GM21737 (cell line): ENCODE data around the gene ZFP69B.
"Not testable (repeated sequence)": the region's sequence is repeated elsewhere in the genome, so short reads cannot be mapped to it uniquely, and the experiment has no call there.

Source experiments
- ATAC-seq: cut with Tn5 transposase; IDR thresholded peaks from one replicate; pipeline ENCODE4 v1.9.1; 2021; ENCODE audit warnings: mild to moderate bottlenecking, moderate library complexity; ENCODE audit not compliant: unreplicated experiment

ZFP69B gene

GRCh38 chr1:40435471-40435870, 14.8 kb upstream of the ZFP69B start:
- ATAC-seq: no peak

DNA sequence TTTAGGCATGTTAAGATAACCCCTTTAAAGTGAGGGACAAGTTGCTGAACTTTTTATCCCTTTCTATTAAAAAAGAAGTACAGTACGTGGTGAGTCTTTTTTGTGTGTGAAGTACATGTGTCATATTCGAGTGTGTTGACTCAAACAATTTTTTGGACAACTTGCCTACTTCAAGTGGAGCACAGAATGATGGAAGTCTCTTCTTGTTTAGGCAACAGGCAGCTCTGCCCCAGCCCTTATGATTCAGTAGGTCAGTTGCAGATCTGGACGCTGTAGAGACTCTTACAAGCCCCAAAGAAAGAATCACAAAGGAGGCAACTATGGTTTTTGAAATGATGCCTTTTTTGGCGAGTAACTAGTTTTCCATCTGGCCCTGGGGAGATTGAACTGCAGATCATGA, 14.4 kb upstream of the ZFP69B start:
- no peak for ATAC-seq

DNA sequence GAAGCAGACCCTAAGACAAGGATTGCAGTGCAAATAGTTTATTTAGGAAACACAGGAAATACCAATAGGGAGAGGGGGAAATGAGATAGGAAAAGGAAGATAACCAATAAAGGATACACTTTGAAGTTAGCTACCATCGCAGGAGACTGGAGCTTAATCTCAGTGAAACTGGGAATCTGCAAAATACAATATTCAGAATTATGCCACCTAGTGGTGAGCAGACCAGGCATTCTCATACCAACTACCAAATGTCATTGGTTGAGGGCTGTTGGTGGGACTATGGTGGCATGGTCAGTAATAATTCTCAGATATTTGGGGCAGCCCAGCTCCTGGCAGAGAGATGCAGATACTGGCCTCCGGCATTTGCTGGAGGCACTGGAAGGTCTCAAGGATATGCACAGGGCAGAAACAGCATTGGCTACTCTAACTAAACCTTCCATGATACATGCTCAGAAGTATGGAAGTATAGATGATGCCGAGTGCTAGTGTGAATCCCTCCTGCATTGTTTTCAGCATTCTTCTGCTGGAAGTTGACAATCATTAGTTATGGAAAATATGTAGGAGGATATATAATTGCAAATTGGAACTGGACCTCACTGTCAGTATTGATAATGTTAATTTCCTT, 11.8 kb upstream of the ZFP69B start:
- no peak for ATAC-seq

DNA sequence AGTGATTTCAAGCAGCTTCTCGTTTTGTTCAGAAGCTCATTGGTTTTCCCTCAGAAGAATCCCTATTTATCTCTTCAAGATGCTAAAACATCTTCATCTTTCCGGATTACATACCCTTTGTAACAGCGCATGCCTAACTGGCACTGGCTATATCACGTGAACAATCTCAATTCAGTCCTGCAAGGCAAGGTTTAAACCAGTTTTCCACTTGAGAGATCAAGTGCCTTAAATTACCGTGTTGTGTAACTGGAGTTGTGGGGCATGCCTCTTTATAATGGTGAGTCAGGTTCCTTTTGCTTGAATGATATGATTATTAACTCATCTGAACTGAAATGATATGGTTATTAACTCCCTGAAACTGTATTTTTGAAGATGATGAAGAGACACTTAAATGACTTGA, 11.0 kb upstream of the ZFP69B start:
- ATAC-seq: no peak

DNA sequence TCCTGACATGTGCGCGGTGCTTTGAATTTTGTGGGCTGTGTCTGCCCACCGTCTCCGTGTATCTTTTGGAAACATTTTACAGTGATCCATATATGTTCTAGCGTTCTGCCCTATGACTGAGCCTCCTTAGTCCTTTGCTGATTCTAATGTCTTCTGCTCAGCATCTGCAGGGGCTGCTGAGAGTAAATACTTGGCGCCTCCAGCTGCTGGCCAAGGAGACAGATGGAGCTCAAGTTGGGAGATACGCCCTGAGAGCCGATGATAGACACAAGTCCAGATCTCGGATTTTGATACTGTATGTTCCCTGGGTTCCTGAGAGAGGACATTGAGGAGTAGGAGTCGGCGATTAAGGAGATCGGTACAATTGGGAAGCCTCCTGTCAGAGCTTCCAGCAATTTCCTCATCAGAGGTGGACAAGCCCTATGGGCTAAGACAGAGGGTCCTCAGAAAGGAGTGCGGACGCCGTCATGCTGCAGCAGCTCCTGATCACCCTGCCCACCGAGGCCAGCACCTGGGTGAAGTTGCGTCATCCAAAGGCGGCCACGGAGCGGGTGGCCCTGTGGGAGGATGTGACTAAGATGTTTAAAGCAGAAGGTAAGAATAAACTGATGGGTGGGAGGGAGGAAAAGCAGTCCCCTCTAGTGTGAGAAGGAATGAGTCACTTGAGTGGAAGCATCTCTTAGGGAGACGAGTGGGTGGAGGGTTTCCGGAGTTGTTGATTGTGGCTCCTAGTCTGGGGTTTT, 390 bp downstream of the ZFP69B start:
- peak; percentile 28 for ATAC-seq

DNA sequence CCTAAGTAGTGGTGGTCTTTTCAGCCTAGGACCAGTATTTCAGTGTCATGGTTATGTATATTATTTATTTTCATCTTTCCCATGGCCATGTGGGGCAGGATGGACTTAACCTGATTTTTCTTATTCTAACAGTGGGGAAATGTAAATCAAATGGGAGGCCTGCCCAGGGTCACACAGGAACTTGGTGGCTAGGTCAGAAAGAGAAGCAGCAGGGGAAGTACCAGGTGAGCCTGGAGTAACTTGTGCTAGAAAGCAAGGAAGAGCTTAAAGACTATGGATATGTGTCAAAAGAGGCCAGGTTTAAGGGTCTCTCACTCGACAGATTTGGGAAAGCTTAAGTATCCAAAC, 936 bp downstream of the ZFP69B start:
- ATAC-seq: no peak

GRCh38 chr1:40454873-40455272, 4.6 kb downstream of the ZFP69B start:
- no peak for ATAC-seq

DNA sequence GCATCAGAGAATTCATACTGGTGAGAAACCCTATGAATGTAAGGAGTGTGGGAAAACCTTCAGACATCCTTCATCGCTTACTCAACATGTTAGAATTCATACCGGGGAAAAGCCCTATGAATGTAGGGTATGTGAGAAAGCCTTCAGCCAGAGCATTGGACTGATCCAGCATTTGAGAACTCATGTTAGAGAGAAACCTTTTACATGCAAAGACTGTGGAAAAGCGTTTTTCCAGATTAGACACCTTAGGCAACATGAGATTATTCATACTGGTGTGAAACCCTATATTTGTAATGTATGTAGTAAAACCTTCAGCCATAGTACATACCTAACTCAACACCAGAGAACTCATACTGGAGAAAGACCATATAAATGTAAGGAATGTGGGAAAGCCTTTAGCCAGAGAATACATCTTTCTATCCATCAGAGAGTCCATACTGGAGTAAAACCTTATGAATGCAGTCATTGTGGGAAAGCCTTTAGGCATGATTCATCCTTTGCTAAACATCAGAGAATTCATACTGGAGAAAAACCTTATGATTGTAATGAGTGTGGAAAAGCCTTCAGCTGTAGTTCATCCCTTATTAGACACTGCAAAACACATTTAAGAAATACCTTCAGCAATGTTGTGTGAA, 12.8 kb downstream of the ZFP69B start:
- no peak for ATAC-seq

GRCh38 chr1:40469327-40469726, 19.1 kb downstream of the ZFP69B start:
- ATAC-seq: no peak

DNA sequence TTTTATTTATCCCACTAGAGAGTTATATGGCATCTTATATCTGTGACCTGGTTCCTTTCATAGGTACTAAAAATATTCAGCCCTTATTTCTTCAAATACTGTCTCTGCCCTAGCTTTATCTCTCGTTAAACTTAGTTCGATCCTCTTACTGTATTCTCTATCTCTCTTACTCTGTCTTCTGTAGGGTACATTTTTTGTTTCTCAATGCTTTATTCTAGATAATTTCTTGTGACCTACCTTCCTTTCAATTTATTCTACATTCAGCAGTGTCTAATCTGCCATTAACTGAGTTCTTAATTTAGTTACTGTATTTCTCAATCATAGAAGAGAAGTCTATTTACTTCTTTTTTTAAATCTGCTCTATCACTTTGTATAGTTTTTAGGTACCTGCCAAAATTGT, 25.0 kb downstream of the ZFP69B start:
- no peak for ATAC-seq

- ATAC-seq: peak; percentile 77
Observed at GRCh38 chr1:40476924-40477677, 26.8 kb downstream of the ZFP69B start, which contains the start of gene ZFP69. Gene ZFP69 (plus strand): TSS chr1:40477290. CDS start chr1:40479362, 2,072 bp downstream.

DNA sequence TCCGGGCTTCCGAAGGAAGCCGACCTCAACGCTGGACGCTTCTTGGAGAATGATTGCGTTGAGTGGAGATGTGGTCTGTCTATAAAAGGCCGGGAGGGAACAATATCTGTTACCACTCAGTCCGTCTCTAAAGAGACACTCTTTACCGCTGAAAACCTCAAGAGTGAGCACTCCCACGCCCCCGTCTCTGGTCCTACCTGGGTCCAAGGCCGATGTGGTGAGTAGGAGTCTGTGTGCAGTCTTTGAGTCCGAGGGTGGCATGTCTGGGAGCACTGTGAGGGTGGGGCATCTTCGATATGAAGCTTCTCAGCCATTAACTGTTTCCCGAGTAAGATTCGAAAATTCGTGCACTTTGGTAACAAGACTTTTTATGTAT, 27.4 kb downstream of the ZFP69B start:
- no peak for ATAC-seq

DNA sequence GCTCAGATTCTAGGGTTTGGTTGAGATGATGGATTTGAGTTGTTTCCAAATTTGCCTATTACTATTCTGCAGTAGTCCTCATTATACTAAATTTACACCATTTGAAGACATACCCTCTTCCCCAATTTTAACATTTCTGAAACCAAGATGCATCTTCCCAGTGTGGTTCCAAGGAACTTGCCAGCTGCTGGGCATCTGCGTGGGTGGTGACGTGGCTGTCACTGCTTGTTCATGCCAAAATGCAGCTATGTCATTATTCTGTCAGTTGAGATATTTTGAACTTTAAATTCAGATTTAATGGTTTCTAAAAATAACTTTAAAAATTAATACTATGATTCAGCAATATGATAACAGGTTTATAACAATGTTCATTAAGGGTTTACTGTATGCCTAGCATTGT, 28.0 kb downstream of the ZFP69B start:
- ATAC-seq: no peak

DNA sequence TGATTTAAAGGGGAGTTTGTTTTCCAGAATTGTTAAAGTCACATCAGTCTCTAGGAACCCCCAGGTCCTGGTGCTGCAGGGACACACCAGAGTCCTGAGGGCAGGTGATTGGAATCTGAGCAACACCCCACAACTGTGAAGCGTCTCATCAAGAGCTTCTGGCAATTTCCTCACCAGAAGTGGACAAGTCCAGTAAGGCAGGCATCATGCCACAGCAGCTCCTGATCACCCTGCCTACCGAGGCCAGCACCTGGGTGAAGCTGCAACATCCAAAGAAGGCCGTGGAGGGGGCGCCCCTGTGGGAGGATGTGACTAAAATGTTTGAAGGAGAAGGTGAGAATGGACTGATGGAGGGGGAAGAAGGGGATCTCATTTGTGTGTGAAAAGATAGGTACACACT, 28.9 kb downstream of the ZFP69B start:
- no peak for ATAC-seq

DNA sequence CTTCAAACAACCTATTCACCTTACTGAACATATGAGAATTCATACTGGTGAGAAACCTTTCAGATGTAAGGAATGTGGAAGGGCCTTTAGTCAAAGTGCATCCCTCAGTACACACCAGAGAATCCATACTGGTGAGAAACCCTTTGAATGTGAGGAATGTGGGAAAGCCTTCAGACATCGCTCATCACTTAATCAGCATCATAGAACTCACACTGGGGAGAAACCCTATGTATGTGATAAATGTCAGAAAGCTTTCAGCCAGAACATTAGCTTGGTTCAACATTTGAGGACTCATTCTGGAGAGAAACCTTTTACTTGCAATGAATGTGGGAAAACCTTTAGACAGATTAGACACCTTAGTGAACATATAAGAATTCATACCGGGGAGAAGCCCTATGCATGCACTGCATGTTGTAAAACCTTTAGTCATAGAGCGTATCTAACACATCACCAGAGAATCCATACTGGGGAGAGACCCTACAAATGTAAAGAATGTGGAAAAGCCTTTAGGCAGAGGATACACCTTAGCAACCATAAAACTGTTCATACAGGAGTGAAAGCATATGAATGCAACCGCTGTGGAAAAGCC, 45.1 kb downstream of the ZFP69B start:
- no peak for ATAC-seq

DNA sequence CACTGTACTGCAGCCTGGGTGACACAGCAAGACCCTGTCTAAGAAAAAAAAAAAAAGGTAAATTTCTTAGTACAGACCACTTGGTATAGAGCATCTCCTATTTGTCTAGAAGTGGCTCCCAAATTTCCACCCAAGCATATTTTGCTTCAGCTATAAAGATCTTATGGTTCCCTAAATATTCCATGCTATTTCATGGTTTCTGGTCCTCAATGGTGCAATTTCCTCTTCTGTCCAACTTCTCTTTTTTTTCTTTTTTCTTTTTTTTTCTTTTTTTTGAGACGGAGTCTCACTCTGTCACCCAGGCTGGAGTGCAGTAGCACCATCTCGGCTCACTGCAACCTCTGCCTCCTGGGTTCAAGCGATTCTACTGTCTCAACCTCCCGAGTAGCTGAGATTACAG, 52.4 kb downstream of the ZFP69B start:
- ATAC-seq: not testable (repeated sequence)

- no peak for ATAC-seq
Observed at GRCh38 chr1:40507973-40508372, 57.7 kb downstream of the ZFP69B start.

DNA sequence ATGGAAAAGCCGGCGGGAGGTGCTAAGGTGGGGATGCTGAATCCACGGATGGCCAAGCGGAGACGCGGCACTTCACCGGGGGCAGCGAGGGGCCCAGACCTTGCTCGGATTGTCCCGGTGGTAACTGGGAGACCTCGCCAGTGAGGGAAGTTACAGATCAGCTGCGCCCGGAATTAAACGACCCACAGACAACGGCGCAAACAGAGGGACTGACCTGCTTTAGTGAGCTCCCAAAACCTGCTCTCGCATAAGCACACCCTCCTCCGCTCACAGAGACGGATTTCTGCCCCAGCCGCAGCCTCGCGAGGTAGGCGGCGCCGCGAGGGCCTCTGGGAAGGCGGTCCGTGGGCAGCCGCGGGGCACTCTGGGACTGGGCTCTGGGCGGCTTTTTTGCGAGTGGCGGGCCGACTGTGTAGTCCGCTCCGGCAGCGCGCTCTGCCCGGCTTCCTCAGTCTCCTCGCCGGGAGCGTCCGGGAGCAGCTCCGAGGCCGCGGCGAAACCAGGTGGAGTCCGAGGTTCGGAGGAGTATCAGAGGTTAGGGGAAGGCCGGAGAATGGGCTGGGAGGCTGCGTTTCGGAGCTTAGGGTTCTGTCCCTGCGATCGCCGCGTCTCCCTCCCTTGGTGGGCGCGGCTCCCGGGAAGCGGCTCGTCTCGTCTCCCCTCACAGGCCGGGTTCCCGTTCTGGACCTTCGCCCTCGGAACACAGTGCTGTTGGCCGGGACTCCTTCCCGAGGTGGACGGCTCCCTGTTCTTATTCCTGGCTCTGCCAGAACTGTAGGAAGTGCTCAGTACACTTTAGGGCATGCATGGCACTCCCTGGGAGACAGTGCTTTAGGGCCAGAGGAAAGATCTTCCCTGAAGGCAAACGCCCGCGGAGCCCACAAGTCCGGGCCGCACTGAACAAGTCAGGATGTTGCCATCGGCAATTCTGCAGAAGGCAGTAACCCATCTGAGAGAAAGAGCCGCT, 58.4 kb downstream of the ZFP69B start, which contains the start of gene EXO5:
Gene EXO5, plus strand, starts transcription at position 393 of the 967 bp plus-strand sequence. CDS start 5,778 bp downstream, outside the sequence.
- ATAC-seq: peak; percentile 74
